Chondrocyte (in vitro differentiated cells): Measurements from ENCODE around the gene FHIT. TPM values are rescaled to one million over a fixed set of nuclear protein-coding genes. Genes with fewer than 3 reads are reported as not detected.

Experiments
- DNase-seq: peaks from one replicate; pipeline ENCODE4 v3.0.0; 2021; ENCODE audit warnings: mixed read lengths, low spot score
- H3K27ac Mint-ChIP-seq: one replicate; pipeline ENCODE4 v1.8.0; 2021; ENCODE audit warnings: mild to moderate bottlenecking, moderate library complexity, mixed read lengths; ENCODE audit not compliant: unreplicated experiment
- H3K27me3 Mint-ChIP-seq: 2 replicates; pipeline ENCODE4 v1.8.0; 2021; ENCODE audit warnings: low read depth, mixed read lengths
- H3K36me3 Mint-ChIP-seq: 2 replicates; pipeline ENCODE4 v1.8.0; 2021; ENCODE audit warnings: low read depth, mixed read lengths
- H3K4me1 Mint-ChIP-seq: 2 replicates; pipeline ENCODE4 v1.8.0; 2021; ENCODE audit warnings: low read depth, mild to moderate bottlenecking, mixed read lengths
- H3K4me3 Mint-ChIP-seq: one replicate; pipeline ENCODE4 v1.8.0; 2021; ENCODE audit warnings: mild to moderate bottlenecking, moderate library complexity, mixed read lengths; ENCODE audit not compliant: unreplicated experiment
- H3K9me3 Mint-ChIP-seq: 2 replicates; pipeline ENCODE4 v1.8.0; 2021; ENCODE audit warnings: low read depth, mixed read lengths
- CTCF ChIP-seq: fragments of 200-600 bp; sonication (generic); IDR thresholded peaks from 2 replicates; pipeline ENCODE4 v1.5.0; 2021; ENCODE audit warnings: antibody characterized with exemption, mild to moderate bottlenecking, moderate library complexity
- total RNA-seq: library from RNA; stranded (reverse); gene quantifications from 3 replicates; pipeline ENCODE4 v1.2.1, GENCODE V29; 2021

FHIT gene
- total RNA-seq, 1 donor from 2014 or later: 3.8 TPM

GRCh38 chr3:59829527-59829926 lies 1421.7 kb downstream of the FHIT start:
- no peak overlapping the region for H3K27ac Mint-ChIP-seq
- peaks cover 10% of the 10 kb centered on the region for H3K4me1 Mint-ChIP-seq
- H3K9me3 Mint-ChIP-seq: peaks cover 5% of the 10 kb centered on the region
- no peak overlapping the region for H3K4me3 Mint-ChIP-seq
- no peak for TF ChIP-seq CTCF
- DNase-seq: no peak
- H3K36me3 Mint-ChIP-seq: no peaks in the 10 kb centered on the region
- H3K27me3 Mint-ChIP-seq: no peaks in the 10 kb centered on the region

GRCh38 chr3:59824876-59825275 lies 1426.4 kb downstream of the FHIT start:
- Mint-ChIP-seq H3K27ac (no peak overlapping the region), H3K4me1 (peaks cover 18% of the 10 kb centered on the region), H3K36me3 (peaks cover 4% of the 10 kb centered on the region), H3K4me3 (no peak overlapping the region), H3K9me3 (peaks cover 15% of the 10 kb centered on the region), H3K27me3 (no peaks in the 10 kb centered on the region)
- DNase-seq: no peak
- no peak for TF ChIP-seq CTCF

GRCh38 chr3:59821274-59821673 lies 1430.0 kb downstream of the FHIT start:
- Mint-ChIP-seq H3K36me3 (peaks cover 4% of the 10 kb centered on the region), H3K9me3 (peaks cover 15% of the 10 kb centered on the region), H3K27ac (no peak overlapping the region), H3K4me3 (no peak overlapping the region), H3K4me1 (peaks cover 49% of the 10 kb centered on the region), H3K27me3 (no peaks in the 10 kb centered on the region)
- DNase-seq: no peak
- TF ChIP-seq CTCF: no peak

GRCh38 chr3:59820352-59820934 lies 1430.8 kb downstream of the FHIT start:
- DNase-seq: no peak
- H3K4me3 Mint-ChIP-seq: no peak overlapping the region
- peaks cover 15% of the 10 kb centered on the region for H3K9me3 Mint-ChIP-seq
- TF ChIP-seq CTCF: no peak
- no peaks in the 10 kb centered on the region for H3K27me3 Mint-ChIP-seq
- H3K36me3 Mint-ChIP-seq: peaks cover 4% of the 10 kb centered on the region
- H3K27ac Mint-ChIP-seq: no peak overlapping the region
- H3K4me1 Mint-ChIP-seq: peaks cover 49% of the 10 kb centered on the region

GRCh38 chr3:59818919-59819300 lies 1432.3 kb downstream of the FHIT start:
- H3K27me3 Mint-ChIP-seq: no peaks in the 10 kb centered on the region
- peak overlapping the region; percentile 98 for H3K27ac Mint-ChIP-seq
- no peak for DNase-seq
- H3K36me3 Mint-ChIP-seq: peaks cover 4% of the 10 kb centered on the region
- H3K4me3 Mint-ChIP-seq: no peak overlapping the region
- H3K9me3 Mint-ChIP-seq: peaks cover 15% of the 10 kb centered on the region
- peaks cover 43% of the 10 kb centered on the region for H3K4me1 Mint-ChIP-seq
- TF ChIP-seq CTCF: no peak
